NCI-H774 (cell line): ENCODE results near the gene RPL41.

Source experiments
- DNase-seq: peaks from one replicate; lab custom pipeline; 2025; lab: John Stamatoyannopoulos, UW

RPL41 gene

DNA sequence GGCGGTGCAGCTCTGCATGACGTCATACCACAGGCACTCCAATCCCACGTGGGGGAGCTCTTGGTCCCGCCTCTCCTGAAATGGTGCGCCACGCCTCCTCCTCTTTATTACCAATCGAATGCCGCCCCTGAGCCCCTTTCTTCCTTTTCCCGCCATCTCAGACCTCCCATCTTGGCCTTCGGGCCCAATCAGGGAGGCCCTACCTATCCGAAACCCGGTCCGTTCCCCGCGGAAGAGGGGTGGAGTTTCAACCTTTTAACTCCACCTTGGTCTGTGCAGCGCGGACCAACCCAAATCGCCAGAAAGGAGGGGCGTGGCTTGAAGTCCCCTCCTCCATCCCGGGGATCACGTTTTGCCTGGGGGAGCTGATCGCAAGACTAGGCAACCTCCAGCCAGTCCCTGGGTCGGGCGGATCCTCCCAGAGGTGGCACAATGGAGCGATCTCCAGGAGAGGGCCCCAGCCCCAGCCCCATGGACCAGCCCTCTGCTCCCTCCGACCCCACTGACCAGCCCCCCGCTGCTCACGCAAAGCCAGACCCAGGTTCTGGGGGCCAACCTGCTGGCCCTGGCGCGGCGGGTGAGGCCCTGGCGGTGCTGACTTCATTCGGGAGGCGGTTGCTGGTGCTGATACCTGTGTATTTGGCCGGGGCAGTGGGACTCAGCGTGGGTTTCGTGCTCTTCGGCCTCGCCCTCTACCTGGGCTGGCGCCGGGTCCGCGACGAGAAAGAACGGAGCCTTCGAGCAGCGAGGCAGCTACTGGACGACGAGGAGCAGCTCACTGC lies 11.6 kb downstream of the RPL41 start, which contains the start of gene ESYT1:
Gene ESYT1 (plus strand): TSS at position 380 of the 782 bp plus-strand sequence. CDS start 53 bp downstream, at position 433.
- DNase-seq: peak; percentile 100

DNA sequence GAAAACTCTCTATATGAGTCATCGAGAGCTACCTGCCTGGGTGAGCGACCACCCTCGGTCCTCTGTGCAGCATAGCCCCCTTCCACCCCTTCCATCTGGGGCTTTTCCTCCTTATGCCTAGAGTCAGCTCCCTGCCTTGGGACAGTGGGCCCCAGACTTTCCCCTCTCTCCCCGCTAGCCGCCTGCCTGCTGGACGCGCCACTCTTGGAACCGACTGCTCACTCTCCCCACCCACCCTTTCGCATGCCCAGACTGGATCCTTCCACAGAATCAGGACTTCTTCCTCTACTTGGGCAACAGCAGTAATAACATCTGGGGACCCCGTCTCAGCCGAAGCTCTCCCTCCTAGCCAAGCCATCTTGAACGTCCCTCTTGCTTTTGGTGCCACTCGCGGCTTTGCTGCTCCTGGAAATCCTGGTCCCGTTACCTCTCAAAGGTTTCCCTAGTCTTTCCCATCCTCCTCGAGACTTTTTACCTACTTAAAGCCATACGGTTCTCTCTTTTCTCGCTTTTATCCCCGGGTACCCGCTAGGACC lies 12.3 kb downstream of the RPL41 start:
- no peak for DNase-seq

DNA sequence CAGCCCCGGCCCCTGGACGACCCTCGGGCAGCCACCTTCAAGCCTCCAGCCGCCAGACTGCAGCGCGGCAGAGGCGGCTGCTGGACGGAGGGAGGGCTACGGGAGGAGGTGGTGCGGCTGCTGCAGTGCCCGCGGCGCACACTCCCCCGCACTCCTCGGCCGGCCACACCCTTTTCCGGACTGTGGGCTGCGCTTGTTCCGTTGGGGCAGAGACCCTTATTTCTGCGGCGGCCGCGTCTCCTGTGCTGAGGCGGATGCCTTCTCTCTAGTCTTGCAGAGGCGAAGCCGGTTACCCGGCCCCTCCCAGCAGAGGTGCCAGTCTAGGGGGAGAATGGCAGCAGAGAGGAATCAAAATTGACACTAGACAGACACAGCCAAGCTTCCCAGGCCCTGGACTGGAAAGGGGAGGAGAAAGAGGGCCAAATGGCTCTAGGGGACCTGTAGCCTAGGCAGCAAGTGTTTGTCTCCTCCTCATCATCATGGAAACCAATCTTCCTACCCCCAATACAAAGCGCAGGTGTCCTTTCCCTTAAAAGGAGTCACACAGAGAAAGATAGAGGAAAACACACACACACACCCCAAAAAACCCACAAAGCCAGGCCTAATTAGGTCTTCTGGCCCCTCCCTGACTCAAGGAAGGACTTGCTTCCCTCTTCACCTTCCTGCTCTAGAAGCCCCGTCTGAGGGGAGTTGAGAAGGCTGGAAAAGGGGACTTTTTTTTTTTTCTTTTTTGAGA lies 12.9 kb downstream of the RPL41 start:
- DNase-seq: no peak

DNA sequence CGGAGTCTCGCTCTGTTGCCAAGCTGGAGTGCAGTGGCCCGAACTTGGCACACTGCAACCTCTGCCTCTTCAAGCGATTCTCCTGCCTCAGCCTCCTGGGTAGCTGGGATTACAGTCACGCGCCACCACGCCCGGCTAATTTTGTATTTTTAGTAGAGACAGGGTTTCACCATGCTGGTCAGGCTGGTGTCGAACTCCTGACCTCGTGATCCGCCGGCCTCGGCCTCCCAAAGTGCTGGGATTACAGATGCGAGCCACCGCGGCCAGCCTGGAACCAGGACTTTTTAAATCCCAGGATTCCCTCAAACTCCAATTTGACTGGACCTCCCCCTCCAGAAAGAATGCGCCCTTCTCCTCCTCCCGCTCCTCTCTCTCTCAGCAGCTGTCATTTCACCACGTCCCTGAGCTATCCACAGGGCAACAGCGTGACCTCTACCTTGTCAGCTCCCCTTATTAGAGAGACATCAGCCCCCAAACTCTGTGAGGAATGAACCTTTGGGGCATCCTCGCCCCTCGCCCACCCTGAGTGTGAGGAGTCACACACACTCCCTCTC lies 13.6 kb downstream of the RPL41 start:
- no peak for DNase-seq

DNA sequence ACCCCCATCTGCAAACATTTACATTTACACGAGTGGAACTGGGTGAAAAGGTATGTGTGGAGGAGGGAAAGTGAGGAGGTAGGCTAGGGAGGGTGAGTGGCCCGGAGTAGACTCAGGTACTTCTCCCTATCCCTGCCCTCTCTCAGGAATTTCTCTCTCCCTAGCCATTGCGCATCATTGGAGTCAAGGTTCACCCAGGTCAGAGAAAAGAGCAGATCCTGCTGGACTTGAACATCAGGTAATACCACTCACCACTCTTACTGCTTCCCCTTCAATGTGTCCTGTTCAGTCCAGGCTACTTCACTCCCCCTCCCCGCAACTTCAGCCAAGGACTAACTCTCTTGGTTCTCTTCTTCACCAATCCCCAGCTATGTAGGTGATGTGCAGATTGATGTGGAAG lies 14.4 kb downstream of the RPL41 start:
- no peak for DNase-seq

DNA sequence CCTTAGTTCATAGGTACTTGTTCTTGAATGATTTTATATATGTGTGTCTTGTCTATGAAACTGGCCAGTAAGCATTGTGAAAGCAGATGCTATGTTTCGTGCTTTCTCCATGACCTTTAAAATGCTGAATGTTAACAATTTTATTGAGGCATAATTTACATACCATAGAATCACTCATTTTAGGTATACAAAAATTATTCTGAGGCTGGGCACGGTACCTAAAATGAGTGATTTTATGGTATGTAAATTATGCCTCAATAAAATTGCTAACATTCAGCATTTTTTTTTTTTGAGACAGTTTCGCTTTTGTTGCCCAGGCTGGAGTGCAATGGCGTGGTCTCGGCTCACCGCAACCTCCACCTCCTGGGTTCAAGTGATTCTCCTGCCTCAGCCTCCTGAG lies 18.5 kb downstream of the RPL41 start:
- DNase-seq: no peak

DNA sequence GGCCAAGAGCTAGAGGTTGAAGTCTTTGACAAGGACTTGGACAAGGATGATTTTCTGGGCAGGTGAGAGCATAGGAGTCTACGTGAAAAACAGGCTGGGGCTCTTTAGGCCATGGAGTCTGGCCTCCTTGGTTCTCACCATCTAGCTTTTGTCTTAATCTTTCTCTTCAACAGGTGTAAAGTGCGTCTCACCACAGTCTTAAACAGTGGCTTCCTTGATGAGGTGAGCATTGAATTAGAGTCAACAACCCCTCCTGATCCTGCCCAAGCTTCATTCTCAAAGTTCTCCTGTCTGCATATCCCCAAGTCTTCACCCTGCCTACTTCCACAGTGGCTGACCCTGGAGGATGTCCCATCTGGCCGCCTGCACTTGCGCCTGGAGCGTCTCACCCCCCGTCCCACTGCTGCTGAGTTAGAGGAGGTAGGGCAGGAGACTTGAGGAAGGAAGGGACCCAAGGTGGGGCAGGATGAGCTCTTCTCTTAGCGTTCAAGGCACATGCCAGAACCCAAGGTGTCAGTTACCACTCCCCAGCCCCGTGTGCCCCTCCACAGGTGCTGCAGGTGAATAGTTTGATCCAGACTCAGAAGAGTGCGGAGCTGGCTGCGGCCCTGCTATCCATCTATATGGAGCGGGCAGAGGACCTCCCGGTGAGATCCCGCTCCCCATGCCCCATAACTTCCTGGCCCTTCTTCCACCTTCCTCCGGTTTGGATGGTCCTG lies 21.6 kb downstream of the RPL41 start:
- no peak for DNase-seq

DNA sequence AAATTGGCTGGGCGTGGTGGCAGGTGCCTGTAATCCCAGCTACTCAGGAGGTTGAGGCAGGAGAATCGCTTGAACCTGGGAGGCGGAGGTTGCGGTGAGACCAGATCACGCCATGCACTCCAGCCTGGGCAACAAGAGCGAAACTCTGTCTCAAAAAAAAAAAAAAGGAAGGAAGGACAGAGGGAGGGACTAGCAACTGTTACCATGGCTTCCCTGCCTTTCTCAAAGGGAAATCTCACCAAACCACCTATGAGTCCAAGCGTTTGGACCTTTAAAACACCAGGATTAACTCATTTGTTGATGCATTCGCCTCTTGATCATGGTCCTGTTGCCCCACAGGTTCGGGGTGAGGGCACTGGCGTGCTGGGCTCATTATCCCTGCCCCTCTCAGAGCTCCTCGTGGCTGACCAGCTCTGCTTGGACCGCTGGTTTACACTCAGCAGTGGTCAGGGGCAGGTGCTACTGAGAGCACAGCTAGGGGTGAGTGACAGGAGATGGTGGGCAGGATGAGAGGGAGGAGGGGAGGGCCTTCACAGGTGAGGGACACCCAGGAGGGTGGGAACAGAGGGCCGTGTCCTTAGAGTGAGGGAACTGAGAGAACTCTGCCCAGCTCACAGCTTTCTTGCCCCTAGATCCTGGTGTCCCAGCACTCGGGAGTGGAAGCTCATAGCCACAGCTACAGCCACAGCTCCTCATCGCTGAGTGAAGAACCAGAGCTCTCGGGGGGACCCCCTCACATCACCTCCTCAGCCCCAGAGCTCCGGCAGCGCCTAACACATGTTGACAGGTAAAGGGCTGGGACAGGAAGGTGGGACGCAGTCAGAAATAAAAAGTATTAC lies 25.7 kb downstream of the RPL41 start:
- no peak for DNase-seq

DNA sequence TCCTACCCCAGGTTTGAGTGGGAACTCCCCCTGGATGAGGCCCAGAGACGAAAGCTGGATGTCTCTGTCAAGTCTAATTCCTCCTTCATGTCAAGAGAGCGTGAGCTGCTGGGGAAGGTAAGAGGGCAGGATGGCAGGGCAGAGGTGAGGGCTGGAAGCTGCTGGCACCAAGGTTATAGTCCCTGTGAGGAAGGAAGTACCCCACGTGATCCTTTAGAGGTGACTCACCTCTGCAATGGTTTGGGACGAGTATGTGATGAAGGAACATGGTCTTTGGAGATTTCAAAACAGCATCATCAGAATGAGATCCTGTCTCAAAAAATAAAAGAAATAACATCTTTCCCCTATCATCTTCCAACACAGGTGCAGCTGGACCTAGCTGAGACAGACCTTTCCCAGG lies 26.8 kb downstream of the RPL41 start:
- DNase-seq: no peak

DNA sequence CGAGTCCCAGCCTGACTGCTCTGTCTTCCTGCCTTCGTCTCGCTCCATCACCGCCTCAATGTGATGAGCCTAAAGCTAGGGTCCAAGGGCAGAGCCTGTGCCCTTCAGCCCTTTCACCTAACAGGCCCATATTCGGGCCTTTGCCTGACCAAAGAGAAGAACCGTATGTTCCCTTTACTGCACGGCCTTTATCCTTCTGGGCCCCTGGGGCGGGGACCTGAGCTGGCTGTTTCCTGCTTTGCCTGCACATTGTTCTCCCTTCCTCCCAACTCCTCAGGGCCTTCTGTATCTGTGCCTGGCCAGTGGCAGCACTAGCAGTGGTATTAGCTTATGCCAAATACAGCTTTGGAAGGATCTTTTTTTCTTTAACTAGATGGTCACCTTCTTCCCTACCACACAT lies 27.4 kb downstream of the RPL41 start:
- DNase-seq: no peak

DNA sequence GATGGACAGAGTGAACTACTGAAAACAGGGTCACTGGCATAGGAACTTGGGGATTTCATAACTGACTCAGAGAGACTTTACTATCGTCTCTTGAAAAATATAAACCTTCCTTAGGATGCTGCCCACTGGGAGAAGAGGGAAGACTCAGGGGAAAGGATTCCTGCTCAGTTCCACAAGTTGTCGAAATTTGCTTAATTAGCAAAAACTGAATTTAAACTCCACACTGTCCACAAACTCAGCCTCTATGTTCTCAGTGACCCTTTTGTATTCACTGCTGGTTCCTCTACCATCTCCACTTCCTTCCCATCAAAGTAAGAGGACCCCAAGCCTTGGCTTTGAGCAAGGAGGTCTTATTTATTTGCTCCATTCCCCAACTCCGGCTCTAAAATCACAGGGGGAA lies 28.8 kb downstream of the RPL41 start:
- DNase-seq: no peak

DNA sequence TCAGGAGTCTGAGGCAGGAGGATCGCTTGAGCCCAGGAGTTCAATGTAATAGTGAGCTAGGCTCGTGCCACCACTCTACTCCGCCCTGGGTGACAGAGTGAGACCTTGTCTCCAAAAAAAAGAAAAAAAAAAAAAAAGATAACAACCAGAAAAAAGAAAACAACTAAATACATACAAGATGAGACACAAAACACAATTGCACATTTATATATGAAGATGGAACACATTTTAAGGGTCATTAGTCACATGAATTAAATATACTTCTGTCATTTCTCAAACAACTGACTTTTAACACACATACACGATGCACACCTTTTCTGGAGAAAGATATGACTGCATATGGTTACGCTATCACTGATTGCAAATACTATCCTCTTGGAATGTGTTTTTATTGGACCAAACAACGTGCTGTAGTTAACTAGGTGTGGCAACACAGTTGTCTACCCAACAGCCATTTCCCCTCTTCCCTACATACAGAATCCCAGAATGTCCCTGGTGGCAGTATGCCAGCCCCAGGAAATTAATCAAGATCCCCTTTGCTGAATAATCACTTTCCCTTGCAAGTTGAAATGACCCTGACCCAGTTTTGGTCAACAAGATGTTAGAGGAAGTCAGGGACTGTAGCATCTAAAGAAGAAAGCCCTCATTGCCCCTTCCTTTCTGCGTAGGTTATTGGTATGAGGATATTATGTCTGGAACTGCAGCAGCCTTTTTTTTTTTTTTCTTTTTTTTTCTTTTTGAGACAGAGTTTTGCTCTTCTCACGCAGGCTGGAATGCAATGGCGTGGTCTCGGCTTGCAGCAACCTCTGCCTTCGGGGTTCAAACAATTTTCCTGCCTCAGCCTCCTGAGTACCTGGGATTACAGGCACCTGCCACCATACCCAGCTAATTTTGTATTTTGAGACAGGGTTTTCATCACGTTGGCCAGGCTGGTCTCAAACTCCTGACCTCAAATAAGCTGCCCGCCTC lies 30.3 kb downstream of the RPL41 start:
- no peak for DNase-seq

DNA sequence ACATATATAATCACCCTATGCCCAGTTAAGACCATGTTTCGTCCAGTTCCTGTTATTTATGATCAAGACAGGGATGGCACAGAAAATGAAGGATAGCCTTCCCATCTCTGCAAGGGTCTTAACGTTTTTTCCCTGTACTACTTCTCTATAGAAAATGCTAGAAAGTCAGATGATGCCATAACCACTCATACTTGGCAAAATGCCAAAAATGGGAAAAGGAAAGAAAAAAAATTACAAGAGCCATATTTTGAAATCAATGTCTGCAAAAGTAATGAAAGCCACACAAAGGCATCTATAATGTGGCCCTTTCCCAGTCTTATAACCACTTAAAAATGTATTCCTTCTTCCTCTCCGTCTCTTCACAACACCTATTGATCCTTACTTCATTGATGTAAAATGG lies 34.1 kb downstream of the RPL41 start:
- DNase-seq: no peak

DNA sequence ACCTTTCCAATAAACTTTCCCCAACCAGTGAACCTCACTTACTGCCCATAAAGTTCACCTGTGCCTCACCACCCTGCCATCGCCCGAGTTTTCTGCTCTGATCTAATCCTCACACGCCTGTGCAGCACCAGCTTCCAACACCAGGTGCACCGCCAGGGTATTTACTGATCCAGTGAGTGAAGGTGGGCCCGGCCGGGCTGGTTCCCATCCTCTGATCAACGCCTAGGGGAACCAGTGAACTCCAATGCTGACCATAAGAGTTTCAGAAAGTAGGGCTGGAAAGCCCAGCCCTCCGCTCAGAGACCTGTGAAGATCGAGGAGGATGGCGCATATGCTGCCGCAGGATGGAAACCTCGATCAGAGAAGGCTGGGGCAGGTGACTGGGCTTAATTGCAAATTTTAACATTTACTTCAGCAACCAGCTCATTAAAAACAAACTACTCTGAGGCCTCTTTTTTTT lies 35.3 kb downstream of the RPL41 start:
- peak; percentile 58 for DNase-seq

DNA sequence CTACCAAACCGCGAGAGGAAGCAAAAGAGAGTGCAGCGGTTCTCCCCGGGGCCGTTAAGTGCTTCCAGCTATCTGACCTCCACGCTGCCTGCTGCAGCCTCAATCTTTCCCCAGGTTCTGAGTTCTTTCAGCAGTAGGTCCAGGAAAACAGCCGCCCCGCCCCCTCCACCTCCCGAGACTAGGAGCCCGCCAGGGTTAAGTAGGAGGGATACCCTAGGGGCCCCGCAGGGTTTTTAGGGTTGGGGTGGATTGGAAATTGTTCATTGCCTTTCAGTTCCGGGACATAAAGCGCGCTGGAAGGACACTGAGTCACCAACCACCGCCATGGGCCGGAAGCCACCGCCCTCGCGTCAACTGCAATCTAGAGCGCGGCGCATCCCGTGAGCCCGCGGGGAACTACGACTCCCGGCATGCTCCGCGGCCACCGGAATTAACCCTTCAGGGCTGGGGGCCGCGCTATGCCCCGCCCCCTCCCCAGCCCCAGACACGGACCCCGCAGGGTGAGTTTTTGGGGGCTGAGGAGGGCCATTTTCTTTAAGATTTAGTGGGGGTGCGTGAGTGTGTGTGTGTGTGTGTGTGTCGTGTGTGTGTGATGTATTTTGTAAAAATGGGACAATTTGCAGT lies 35.8 kb downstream of the RPL41 start, which contains the start of gene MYL6B:
Gene MYL6B (plus strand): TSS at position 456 of the 624 bp plus-strand sequence. CDS start 1,332 bp downstream, outside the sequence.
- peak; percentile 94 for DNase-seq

DNA sequence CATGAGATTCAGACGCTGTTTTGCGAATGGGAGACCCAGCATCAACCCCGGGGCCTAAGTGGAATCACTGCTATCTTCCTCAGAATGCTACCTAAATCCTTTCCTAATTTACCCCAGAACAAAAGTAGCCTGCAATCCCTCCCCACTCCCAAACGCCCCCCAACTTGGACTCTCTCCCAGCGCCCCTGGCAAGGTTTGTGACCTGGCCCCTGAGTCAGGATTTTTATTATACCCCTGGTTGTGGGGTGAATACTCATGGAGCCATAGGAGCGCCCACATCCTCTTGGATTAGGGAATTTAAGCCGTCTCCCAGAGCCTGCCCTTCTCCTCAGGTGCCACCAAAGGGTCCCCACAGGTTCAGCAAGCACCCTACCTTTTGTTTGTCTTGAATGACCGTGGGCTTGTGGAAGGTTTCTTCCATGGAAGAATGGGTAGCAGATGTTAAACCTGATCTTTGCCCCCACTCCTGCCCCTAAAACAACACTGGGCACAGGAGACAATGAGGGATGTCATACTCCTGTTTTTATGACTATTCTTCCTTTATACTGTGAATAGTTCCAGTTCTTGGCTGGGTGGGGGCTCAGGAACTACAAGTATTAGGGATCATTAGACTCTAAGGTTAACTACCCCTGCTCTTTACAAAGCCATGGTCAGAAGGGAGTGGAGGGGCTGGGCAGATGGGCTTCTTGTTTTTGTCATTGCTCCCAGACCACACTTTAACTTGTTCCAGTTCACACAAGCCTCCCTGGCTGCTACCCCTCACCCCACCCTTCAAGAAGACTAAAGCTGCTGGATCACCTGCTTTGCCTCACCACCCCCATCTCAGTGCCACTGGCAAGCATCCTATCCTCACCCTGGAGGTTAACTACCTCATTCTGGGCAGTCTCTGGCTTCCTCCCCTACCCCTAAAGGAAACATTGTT lies 36.6 kb downstream of the RPL41 start:
- no peak for DNase-seq

DNA sequence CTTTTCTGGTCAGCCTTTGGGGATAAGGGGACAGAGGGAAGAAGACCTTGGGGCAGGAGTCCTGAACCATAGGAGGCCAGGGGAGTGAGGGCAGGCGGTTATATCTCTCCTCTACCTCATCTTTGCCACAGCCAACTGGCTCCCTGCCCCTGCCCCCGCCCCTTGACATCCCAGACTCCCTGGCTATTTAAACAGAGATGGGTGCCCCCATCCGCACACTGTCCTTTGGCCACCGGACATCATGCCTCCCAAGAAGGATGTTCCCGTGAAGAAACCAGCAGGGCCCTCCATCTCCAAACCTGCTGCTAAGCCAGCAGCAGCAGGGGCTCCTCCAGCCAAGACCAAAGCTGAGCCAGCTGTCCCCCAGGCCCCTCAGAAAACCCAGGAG lies 37.2 kb downstream of the RPL41 start:
- no peak for DNase-seq

DNA sequence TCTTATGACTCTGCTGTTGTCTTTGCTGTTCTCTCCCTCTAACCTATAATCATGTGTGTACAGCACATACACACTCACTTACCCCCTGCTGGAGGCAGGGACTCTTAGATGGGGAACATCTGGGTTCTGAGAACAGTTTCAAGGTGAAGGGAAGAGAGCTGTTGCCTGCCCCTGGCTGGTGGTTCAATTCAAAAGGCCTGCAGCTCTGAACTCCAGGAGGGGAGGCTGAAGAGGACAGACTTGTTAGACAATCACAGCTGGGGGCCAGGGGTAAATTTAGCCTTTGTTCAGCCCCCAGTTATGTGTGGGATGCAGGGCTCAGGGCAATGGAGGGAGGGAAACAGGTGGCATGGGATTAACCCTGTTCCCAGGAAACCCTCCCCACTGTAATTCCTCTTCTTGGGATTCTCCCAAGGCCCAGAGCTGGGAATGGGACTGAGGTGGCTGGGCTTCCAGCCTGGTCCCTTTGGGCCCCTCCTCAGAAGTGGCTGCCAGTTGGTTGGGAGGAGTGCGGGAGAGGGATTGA lies 37.9 kb downstream of the RPL41 start:
- DNase-seq: no peak
